Panc1 (cell line): ENCODE data around the gene RRP36.

Experiments used
- CTCF ChIP-seq: fragments of 450-650 bp; IDR thresholded peaks from 2 replicates; pipeline ENCODE4 v1.5.1; 2017; ENCODE audit warnings: mild to moderate bottlenecking
- POLR2AphosphoS5 ChIP-seq: IDR thresholded peaks from 2 replicates; pipeline ENCODE4 v1.6.1; 2012; ENCODE audit warnings: mild to moderate bottlenecking, low read depth, low read length, moderate library complexity
- REST ChIP-seq, 2 experiments: IDR thresholded peaks; 2 replicates each; pipeline ENCODE4 v1.6.1; 2011 to 2012; ENCODE audit warnings: low read depth in 2 of 2, control low read depth in 1 of 2, low read length in 1 of 2, mild to moderate bottlenecking in 1 of 2, moderate library complexity in 1 of 2; ENCODE audit not compliant: insufficient read depth in 1 of 2
- SIN3A ChIP-seq: IDR thresholded peaks from 2 replicates; pipeline ENCODE4 v1.6.1; 2012; ENCODE audit warnings: low read depth, mild to moderate bottlenecking, low read length, moderate library complexity, borderline replicate concordance; ENCODE audit not compliant: insufficient read depth

GRCh38 chr6:43058531-43058930 lies 37.1 kb downstream of the RRP36 start:
- no peak for TF ChIP-seq CTCF
- TF ChIP-seq POLR2AphosphoS5, result no peak
- no peak for TF ChIP-seq REST (IDR thresholded peaks at IDR 0.05; ENCODE audit: insufficient read depth in 1 of 2, low read depth in 2 of 2, low read length in 1 of 2)
- TF ChIP-seq SIN3A, result no peak
